Natural killer cell (primary cell): ENCODE data around the gene BLOC1S4. TPM values are rescaled to one million over a fixed set of nuclear protein-coding genes. Genes with fewer than 3 reads are reported as not detected.
A peak's percentile ranks its signal among the peaks of the same experiment; 100 is the strongest.

Experiments used
- ATAC-seq, 3 donors: fragments of 150-1000 bp in 2 of 3; fragments of 200-7000 bp in 1 of 3; cut with Tn5 transposase; 1 replicate in 1 of 3; 2 replicates in 2 of 3; pipeline ENCODE4 v1.10.0; 2021; ENCODE audit warnings: mild to moderate bottlenecking in 2 of 3, moderate library complexity in 2 of 3
- DNase-seq, 2 donors: peaks; one replicate each; pipeline versions ENCODE4 v3.0.0 to v3.0.0-alpha.2; 2013 to 2021; ENCODE audit warnings: mixed read lengths in 1 of 2
- H3K27ac ChIP-seq: one replicate; pipeline ENCODE4 v1.5.1; 2013; ENCODE audit warnings: mild to moderate bottlenecking, low read length
- H3K27me3 ChIP-seq: one replicate; pipeline ENCODE4 v1.6.1; 2013; ENCODE audit warnings: low read length; ENCODE audit not compliant: control insufficient read depth, insufficient read depth
- H3K36me3 ChIP-seq: one replicate; pipeline ENCODE4 v1.6.1; 2013; ENCODE audit warnings: low read length; ENCODE audit not compliant: control insufficient read depth, insufficient read depth
- H3K4me1 ChIP-seq: one replicate; pipeline ENCODE4 v1.6.1; 2013; ENCODE audit warnings: low read length; ENCODE audit not compliant: control insufficient read depth, insufficient read depth
- H3K4me3 ChIP-seq: one replicate; pipeline ENCODE4 v1.5.1; 2013; ENCODE audit warnings: low read length
- H3K9me3 ChIP-seq: one replicate; pipeline ENCODE4 v1.6.1; 2013; ENCODE audit warnings: low read length; ENCODE audit not compliant: control insufficient read depth, insufficient read depth
- H3K27ac Mint-ChIP-seq, 2 donors: one replicate each; pipeline ENCODE4 v1.8.0; 2022; ENCODE audit warnings: mild to moderate bottlenecking in 2 of 2, mixed read lengths in 2 of 2, moderate library complexity in 1 of 2
- H3K27me3 Mint-ChIP-seq, 2 donors: one replicate each; pipeline ENCODE4 v1.8.0; 2022; ENCODE audit warnings: low read depth in 2 of 2, mixed read lengths in 2 of 2
- H3K36me3 Mint-ChIP-seq: one replicate; pipeline ENCODE4 v1.8.0; 2022; ENCODE audit warnings: mixed read lengths
- H3K4me1 Mint-ChIP-seq, 2 donors: one replicate each; pipeline ENCODE4 v1.8.0; 2022; ENCODE audit warnings: mixed read lengths in 2 of 2
- H3K4me3 Mint-ChIP-seq: one replicate; pipeline ENCODE4 v1.8.0; 2022; ENCODE audit warnings: mild to moderate bottlenecking, moderate library complexity, mixed read lengths
- H3K9me3 Mint-ChIP-seq, 2 donors: one replicate each; pipeline ENCODE4 v1.8.0; 2022; ENCODE audit warnings: mixed read lengths in 2 of 2
- CTCF ChIP-seq: fragments of 200-600 bp; IDR thresholded peaks from one replicate; pipeline ENCODE4 v1.8.0; 2022; ENCODE audit warnings: antibody characterized with exemption
- WGBS: methylation state at CpG from one replicate; pipeline ENCODE4 v1.1.7; 2013; ENCODE audit warnings: missing lambda C conversion rate; ENCODE audit not compliant: insufficient coverage; 5-methylcytosine and 5-hydroxymethylcytosine counted together
- intact Hi-C: fragments of 100-400 bp; cut with micrococcal nuclease; formaldehyde crosslinking; loops from one replicate; pipeline ENCODE4 v1.14.2; 2022
- total RNA-seq, 4 donors: library from RNA; stranded (reverse); fragments of 120-200 nt in 1 of 4; gene quantifications; one replicate each; pipeline versions ENCODE4 v1.2.3 to v1.2.4, GENCODE V29; 2013 to 2022

Gene BLOC1S4
- total RNA-seq, 3 donors from 2014 or later (not counting 1 experiment from before 2014, with no cell fraction given), result 18.9 to 20.1 (median 20.0) TPM

GRCh38 chr4:6716958-6717655 lies 1.1 kb downstream of the BLOC1S4 start:
- Mint-ChIP-seq H3K36me3 (no peaks in the 10 kb centered on the region), H3K27ac (peak overlapping the region; percentile 98), H3K27me3 (no peaks in the 10 kb centered on the region), H3K9me3 (no peaks in the 10 kb centered on the region), H3K4me1 (peaks cover 26 to 30% of the 10 kb centered on the region in 2 donors), H3K4me3 (peak overlapping the region; percentile 98)
- H3K27ac ChIP-seq, result peak overlapping the region; percentile 83
- no peaks in the 10 kb centered on the region for H3K9me3 ChIP-seq
- WGBS, result 54% methylated on average over 5 of the region's 7 CpGs
- H3K27me3 ChIP-seq, result no peaks in the 10 kb centered on the region
- ATAC-seq (no peak), DNase-seq (peak in 1 of 2 donors; percentile 27)
- H3K36me3 ChIP-seq, result no peaks in the 10 kb centered on the region
- TF ChIP-seq CTCF, result no peak
- intact Hi-C loops, result loop anchor here (1.0 to 2.0 kb wide), 4 partner anchors 43 to 351 kb away; partner anchors contain the start of genes GRPEL1, KIAA0232 and MRFAP1
- H3K4me3 ChIP-seq, result peak overlapping the region; percentile 81
- peaks cover 27% of the 10 kb centered on the region for H3K4me1 ChIP-seq

GRCh38 chr4:6718932-6719610 lies 3.1 kb downstream of the BLOC1S4 start:
- intact Hi-C loops, result no loop called here
- 92% methylated on average over 7 of the region's 7 CpGs for WGBS

DNA sequence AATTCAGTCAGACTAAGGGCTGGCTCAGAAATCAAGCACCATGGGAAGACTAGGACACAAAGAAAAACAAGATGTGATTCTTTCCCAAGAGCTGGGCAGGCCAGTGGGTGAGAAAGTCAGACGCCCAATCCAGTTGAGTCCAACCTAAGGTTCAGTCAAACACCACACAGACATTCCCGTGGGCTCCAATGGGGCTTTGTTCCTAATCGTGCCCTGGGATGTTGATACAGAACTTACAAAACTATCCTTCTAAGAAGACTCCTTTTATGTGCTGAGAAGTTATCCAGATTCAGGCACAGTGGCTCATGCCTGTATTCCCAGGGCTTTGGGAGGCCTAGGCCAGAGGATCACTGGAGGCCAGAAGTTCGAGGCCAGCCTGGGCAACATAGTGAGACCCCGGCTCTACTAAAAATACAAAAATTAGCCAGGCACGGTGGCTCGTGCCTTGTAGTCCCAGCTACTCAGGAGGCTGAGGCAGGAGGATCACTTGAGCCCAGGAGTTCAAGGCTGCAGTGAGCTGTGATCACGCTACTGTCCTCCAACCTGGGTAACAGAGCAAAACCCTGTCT lies 3.7 kb downstream of the BLOC1S4 start:
- Mint-ChIP-seq H3K4me1 (peaks cover 26 to 30% of the 10 kb centered on the region in 2 donors), H3K36me3 (no peaks in the 10 kb centered on the region), H3K27me3 (no peaks in the 10 kb centered on the region), H3K27ac (peak overlapping the region; percentile 48 to 79), H3K4me3 (no peak overlapping the region), H3K9me3 (no peaks in the 10 kb centered on the region)
- H3K27ac ChIP-seq, result no peak overlapping the region
- no peaks in the 10 kb centered on the region for H3K36me3 ChIP-seq
- DNase-seq, result no peak
- H3K9me3 ChIP-seq, result no peaks in the 10 kb centered on the region
- H3K27me3 ChIP-seq, result no peaks in the 10 kb centered on the region
- intact Hi-C loops, result loop anchor here (1.0 to 2.0 kb wide), 3 partner anchors 155 to 351 kb away; no protein-coding TSS in a partner anchor
- ATAC-seq, result no peak
- TF ChIP-seq CTCF, result no peak
- WGBS, result 79% methylated on average over 8 of the region's 8 CpGs
- H3K4me3 ChIP-seq, result no peak overlapping the region
- H3K4me1 ChIP-seq, result peaks cover 27% of the 10 kb centered on the region

More at GRCh38 chr4:6718932-6719610, 3.1 kb downstream of the BLOC1S4 start:
- peak overlapping the region; percentile 59 to 64 for H3K27ac Mint-ChIP-seq
- ATAC-seq, result no peak
- Histone ChIP-seq H3K27me3 (no peaks in the 10 kb centered on the region), H3K36me3 (no peaks in the 10 kb centered on the region), H3K4me1 (peaks cover 27% of the 10 kb centered on the region), H3K4me3 (no peak overlapping the region), H3K27ac (no peak overlapping the region), H3K9me3 (no peaks in the 10 kb centered on the region)
- H3K9me3 Mint-ChIP-seq, result no peaks in the 10 kb centered on the region
- DNase-seq, result no peak
- H3K4me3 Mint-ChIP-seq, result peak overlapping the region; percentile 61
- TF ChIP-seq CTCF, result no peak
- H3K4me1 Mint-ChIP-seq, result peaks cover 26 to 30% of the 10 kb centered on the region in 2 donors
- H3K27me3 Mint-ChIP-seq, result no peaks in the 10 kb centered on the region
- H3K36me3 Mint-ChIP-seq, result no peaks in the 10 kb centered on the region
